NCI-H1417 treated with DMSO at 0.1 percent for 48 hours (cell line): ENCODE data around the gene MTARC1.

Source experiments
- DNase-seq: peaks from one replicate; lab custom pipeline; 2025; lab: John Stamatoyannopoulos, UW

The MTARC1 gene

GRCh38 chr1:220770245-220770913, 16.3 kb upstream of the MTARC1 start:
- no peak for DNase-seq

GRCh38 chr1:220772846-220773245, 13.9 kb upstream of the MTARC1 start:
- DNase-seq: no peak

GRCh38 chr1:220775240-220775853, 11.4 kb upstream of the MTARC1 start:
- DNase-seq: no peak

GRCh38 chr1:220776254-220776653, 10.5 kb upstream of the MTARC1 start:
- DNase-seq: no peak

- no peak for DNase-seq
These were observed 9.9 kb upstream of the MTARC1 start for GRCh38 chr1:220776720-220777326.

GRCh38 chr1:220783453-220783852, 3.3 kb upstream of the MTARC1 start:
- DNase-seq: no peak

GRCh38 chr1:220784751-220785150, 2.0 kb upstream of the MTARC1 start:
- no peak for DNase-seq

- no peak for DNase-seq
These were observed 1.3 kb upstream of the MTARC1 start for GRCh38 chr1:220785166-220786056.

GRCh38 chr1:220786057-220786336, 716 bp upstream of the MTARC1 start:
- DNase-seq: no peak

- peak; percentile 31 for DNase-seq
These were observed 431 bp downstream of the MTARC1 start for GRCh38 chr1:220787069-220787619.

- no peak for DNase-seq
These were observed 2.2 kb downstream of the MTARC1 start for GRCh38 chr1:220788900-220789299.

- no peak for DNase-seq
These were observed 2.9 kb downstream of the MTARC1 start for GRCh38 chr1:220789532-220790147.

GRCh38 chr1:220791285-220791684, 4.6 kb downstream of the MTARC1 start:
- no peak for DNase-seq

- no peak for DNase-seq
These were observed 5.2 kb downstream of the MTARC1 start for GRCh38 chr1:220791956-220792355.

GRCh38 chr1:220796530-220796929, 9.8 kb downstream of the MTARC1 start:
- DNase-seq: no peak

GRCh38 chr1:220797044-220797443, 10.3 kb downstream of the MTARC1 start:
- DNase-seq: no peak

GRCh38 chr1:220797553-220797952, 10.8 kb downstream of the MTARC1 start:
- no peak for DNase-seq

- no peak for DNase-seq
These were observed 11.6 kb downstream of the MTARC1 start for GRCh38 chr1:220798338-220798737.

- DNase-seq: no peak
These were observed 13.5 kb downstream of the MTARC1 start for GRCh38 chr1:220800262-220800661.

- DNase-seq: no peak
These were observed 16.9 kb downstream of the MTARC1 start for GRCh38 chr1:220803401-220804201.

- no peak for DNase-seq
These were observed 17.5 kb downstream of the MTARC1 start for GRCh38 chr1:220804202-220804586.
